Superior temporal gyrus (tissue), 1 donor: ENCODE measurements around the gene SH3RF3.

Source experiments
- DNase-seq: peaks from one replicate; pipeline ENCODE4 v3.0.0-alpha.2; 2016; ENCODE audit errors: extremely low spot score

Gene SH3RF3

DNA sequence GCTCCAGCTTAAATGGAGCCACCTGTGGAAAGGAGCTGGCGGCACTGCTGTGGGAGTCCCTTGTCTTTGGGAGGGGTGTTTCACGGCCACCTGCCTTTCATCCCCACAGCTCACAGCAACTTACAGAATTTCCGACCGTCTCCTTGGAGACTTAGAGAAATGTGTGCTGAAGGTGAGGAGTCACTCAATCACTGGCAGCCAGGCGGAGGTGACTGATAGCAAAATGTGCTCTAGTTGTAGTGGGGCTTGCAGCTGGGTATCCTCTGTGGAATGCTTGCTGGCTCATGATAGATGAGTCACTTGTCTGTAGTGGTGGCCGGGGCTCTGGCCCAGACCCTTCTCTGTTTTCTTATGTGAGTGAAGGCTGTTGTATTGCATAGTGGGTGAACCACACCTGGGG is 110.7 kb downstream of the SH3RF3 start:
- no peak for DNase-seq

DNA sequence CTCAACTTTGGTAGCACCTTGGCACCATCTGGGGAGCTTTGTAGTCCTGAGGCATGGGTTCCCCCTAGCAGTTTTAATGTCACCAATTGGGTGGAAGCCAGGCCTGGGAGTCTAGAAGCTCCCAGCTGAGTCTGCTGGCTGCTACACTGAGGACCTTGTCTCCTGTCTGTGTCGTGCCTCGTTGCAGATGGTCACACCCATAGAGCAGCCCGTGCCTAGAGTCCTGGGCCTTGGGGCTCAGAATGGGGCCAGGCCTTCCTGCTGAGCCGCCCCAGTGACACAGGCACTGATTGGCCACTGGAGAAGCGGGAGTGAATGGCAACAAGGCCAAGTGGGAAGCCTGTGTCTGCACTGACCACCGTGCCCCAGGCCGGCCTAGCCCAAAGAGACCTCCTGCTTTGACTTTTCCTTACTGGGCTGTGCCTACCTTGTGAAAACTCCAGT is 113.2 kb downstream of the SH3RF3 start:
- no peak for DNase-seq

DNA sequence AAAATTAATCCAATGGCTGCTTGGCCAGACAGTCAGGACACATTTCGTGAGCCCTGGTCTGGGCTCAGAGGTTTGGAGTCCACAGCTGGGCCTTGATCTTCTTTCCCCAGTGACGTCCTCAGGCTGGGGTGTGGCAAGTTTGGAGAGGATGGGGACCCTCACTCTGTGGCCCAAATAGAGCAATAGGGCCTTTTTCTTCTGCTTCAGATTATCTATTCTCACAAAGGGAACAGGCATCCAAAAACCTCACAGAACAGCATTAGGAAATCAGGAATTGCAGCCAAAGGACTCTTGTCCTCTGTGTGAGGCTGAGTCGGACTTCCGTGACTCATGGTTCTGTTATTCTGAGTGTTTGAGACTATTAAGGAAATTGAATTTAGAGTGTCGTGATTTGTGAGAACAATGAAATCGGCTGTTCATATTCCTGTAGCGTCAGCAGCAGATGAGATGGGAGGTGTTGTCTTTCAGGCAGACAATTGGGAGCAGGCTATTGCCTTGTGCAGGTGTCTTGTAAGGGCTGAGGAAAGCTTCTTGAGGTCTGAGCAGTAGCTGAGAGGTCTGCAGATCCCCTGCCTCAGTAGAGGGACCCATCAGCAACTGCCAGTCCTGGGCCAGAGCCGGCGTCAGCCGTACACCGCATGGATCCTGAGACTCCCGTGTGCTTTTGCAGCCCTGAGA is 113.8 kb downstream of the SH3RF3 start:
- no peak for DNase-seq

DNA sequence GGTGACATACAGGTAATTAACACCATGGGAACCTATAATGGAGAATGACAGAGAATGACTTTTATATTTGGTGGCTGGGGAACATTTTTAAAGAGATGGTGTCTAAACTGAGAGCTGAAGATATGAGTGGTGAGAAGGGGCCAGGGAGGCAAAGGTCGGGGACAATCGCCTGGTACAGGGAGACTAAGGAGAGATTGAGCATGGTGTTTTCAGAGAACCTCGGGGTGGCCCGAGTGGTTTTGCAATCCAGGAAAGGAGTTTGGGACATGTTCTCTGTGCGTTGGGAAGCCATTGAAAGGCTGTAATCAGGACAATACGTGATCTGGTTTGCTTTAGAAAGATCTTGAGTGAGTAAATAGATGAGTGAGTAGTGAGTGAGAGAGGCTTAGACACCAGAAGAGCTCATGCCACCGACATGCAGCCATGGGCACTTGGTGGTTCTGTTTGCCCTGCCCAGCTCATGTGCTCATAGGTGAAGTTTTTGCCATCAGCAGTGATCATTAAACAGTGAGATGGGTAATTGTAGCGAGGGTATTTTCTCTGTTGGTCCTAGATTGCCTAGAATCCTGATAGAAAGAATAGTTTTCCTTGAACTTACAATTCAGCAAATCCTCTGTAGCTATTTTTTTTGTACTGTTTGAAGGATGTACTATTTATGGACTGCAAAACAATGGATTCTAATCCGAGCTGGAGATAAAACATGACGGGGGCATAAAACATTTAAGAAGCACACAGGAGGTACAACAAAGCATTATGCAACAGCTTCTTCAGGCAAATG is 114.7 kb downstream of the SH3RF3 start:
- DNase-seq, result no peak

DNA sequence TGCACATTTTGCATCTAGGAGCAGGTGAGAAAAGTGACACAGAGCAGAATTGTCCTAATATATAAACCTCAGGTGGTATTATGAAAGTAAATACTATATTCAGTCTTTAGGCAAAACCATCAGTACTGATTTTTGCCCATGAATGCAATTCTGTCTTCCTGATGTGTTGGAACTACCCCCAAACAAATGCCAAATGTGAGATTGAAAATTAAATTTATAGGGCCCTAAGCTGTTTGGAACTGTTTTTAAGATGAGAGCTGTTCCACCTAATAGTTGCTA is 115.2 kb downstream of the SH3RF3 start:
- DNase-seq, result no peak

DNA sequence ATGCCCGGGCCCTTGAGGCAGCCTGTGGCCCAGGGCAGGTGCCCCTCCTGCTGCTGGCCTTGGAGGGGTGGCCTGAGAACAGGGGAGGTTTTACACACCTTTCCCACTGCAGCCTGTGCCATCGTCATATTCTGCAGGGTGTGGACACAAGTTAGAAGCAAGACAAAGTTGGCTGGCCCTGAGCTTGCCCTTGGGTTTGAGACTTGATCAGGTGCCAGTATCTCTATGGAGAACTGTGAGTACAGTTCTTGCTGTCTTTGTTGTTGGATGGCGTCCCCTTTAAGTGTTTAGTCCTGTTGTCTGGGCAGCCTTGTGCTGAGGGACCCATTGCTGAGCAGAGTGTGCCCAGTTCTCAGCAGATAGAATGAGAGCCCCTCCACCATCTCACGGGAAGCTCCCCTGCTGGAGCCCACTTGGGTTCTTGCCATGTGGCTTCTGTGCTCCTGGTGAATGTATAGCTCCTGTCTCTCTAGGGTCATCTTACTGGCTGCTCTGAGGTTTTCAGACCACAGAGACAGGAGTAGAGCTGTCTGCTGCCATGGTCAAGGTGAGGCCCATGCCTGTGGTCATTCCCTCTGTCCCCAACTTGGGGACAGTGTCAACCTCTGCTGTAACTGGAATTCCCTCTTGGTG is 115.9 kb downstream of the SH3RF3 start:
- DNase-seq, result no peak

DNA sequence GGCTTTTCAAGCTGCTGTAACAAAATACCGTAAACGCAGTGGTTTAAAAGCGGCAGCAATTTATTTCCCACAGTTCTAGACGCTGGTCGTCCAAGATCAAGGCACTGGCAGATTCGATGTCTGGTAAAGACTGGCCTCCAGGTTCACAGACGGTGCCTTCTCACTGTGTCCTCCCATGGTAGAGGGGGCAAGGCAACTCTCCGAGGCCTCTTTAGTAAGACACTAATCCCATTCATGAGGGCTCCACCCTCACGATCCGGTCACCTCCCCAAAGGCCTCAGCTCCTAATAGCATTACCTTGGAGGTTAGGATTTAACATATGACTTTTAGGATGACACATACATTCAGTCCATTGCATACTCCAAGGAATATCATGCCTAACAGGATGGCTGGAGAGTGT is 117.2 kb downstream of the SH3RF3 start:
- DNase-seq, result no peak

DNA sequence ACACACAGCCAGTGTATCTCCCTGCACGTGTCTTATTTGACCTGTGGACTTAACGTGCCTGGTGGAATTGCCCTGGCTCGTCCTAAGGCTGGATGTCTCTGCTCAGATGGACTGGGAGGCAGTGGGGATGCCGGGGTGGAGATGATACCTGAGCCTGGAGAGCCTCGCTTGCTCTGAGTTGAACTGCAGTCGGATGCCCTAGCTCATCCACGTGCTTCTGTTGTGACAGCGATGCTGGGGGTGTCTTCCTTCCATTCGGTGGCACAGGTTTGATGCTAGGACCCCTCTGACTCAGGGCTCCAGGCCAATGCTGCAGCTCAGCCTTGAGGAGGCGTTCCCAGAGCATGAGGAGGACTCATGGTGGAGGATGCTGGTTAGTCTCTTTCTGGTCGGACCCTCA is 117.6 kb downstream of the SH3RF3 start:
- DNase-seq, result no peak

DNA sequence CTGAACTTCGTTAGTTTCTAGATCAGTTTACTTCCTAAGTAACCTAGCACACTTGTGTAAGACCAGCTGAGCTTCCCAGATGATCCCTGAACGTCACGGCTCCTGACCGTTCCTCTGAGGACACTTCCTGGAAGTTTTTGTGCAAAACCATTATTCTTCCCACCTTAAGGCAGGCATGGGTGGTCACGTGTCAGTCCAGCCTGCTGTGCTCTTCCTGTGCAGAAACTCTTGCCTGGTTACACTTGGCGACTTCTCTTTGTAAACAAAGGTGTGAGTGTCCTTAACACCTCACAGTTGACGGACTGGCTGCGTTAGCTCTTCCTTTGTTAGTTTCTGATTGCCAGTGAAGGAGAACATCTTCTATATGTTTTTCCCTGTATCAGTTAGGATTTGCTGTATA is 118.3 kb downstream of the SH3RF3 start:
- no peak for DNase-seq

DNA sequence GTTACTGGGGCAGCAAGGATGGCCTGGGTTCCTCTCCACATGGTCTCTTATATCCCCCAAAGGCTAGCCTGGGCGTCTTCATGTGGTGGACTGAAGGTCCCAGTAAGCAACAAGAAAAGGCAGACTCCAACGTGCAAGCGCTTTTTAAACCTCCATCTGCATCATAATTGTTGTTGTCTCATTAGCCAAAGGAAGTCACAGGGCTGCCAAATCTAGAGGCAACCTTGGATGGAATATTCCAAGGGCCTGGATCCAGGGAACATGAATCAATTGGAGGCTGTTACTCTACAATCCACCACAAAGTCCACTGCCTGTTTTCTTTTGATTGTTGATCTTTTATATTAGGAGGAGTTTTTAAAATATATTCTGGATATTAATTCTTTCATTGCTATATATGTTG is 118.8 kb downstream of the SH3RF3 start:
- no peak for DNase-seq

DNA sequence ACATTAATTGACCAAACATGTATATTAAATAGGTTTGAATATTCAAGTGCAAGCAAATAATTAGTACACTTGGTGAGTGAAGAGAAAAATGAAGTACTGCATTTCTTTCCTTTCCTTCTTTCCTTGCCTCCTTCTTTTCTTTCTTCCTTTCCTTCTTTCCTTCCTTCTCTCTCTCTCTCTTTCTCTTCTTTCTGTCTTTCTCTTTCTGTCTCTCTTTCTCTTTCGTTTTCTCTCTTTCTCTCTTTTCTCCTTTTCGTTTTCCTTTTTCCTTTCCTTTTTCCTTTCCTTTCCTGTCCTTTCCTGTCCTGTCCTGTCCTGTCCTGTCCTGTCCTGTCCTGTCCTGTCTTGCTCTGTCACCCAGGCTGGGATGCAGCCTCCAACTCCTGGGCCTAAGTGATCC is 119.6 kb downstream of the SH3RF3 start:
- DNase-seq, result no peak

DNA sequence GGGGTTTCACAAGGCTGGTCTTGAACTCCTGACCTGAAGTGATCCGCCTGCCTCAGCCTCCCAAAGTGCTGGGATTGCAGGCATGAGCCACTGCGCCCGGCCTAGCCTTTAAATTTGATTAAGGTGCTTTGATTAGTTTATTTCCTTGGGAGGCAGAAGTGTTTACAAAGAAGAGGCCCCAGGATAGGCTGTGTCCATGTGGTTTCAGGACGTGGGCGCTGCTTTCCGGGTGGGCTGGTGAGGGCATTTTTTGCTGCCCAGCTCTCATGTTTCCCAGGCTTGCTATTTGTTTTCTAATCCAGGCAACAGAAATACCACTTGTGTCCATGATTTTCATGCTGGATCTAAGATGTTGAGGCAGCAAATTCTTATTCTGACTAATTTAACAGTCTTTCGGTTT is 124.2 kb downstream of the SH3RF3 start:
- DNase-seq, result no peak

DNA sequence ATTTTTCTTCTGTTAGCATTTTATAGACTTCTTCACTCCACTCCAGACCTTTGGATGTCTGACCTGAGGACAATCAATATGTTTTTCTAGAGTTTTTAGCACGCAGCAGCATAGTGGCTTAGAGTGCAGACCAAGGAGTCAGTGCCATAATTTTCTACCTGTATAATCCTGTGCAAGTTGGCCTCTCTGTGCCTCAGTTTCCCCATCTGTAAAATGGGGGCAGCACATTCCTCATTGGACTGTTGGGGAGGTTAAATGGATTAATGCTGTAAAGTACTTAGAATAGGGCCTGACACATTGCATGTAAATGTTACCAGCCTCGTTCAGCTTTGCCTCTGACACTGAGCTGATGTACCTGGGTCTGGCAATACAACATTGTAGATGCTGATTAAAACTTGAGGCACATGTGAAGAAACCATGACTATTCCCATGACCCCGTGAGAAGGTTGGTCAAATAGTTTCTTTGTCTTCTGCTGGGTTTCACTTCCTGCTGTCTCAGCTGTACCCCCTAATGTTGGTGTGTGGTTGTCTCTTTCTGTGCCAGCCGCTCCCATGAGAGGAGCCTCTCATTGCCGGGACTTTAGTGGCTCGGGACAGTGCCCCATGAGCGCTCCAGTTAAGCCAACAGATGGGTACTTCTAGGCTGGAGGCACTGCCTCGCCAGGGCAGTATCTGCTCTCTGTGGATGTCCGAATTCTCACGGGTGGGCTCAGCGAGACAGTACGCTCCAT is 125.3 kb downstream of the SH3RF3 start:
- no peak for DNase-seq

DNA sequence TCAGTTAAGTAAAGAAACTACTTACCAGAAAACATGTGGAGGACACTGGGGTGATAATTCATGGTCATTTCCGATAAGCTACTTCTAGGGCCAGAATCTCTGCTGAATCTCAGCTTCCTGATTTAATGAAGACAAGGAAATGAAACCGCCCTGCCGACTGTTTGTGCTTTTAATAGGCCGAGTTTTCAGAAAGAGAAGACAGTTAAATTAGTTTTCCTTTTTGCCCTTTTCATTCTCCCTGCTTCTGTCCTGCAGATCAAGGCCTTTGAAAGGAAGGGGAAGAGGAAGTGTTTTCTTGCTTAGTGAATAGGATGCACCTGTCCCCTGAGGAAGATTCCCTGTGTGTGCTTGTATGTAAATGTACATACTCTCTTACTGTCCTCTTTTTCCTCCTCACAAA is 126.6 kb downstream of the SH3RF3 start:
- no peak for DNase-seq

DNA sequence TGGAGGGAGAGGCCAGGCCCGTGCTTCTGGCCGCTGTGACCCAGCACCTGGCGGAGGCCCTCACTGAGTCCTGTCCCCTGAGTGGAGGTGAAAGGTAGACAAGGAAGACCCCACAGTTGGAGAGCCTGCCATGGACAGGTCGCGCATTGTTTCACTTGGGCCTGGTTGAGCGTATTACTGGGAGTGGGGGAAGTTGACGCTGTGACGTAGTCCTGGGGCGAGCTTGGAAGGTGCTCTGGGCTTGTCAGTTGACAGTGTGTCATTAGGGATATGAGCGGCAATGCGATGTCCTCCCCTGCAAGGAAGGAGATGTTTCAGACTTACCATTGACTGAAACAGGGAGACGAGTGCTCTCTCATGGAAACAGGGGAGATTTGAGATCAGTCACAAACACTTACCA is 127.1 kb downstream of the SH3RF3 start:
- DNase-seq, result no peak

DNA sequence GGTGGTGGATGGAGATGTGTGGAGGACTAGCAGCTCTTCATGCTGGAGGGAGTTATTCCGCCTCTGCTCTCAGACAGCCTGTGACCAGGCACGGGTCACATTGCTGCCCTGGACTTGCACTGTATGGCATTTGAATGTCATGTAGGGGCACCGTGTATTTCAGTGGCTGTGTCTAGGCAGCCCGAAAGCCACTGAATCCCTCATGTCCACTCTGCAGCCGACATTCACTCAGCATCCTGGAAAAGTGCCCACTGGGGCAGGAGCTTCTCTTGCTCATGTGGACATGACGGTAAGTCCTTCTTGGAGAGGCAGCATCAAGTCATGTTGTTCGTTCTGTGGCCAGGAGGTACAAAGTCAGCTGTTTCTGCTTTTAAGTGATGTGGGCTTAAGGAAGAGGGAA is 127.9 kb downstream of the SH3RF3 start:
- DNase-seq, result no peak

DNA sequence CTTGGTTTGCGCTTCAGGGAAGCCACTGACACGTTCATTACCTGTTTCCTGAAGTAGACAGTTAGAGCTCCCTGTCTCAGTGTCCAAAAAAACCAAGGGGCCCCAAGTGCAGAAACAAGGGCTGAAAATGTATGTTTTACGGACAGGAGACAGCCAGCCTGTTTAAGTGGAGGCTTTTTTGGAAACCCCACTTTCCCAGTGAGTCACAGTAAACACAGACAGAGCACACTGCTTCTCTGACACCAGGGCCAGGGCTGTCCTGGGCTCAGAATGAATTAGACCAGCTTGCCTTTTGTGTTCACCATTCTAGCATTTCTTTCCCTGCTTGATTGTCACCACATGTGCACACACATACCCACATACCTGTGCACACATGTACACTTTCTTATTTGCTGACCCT is 128.6 kb downstream of the SH3RF3 start:
- no peak for DNase-seq

DNA sequence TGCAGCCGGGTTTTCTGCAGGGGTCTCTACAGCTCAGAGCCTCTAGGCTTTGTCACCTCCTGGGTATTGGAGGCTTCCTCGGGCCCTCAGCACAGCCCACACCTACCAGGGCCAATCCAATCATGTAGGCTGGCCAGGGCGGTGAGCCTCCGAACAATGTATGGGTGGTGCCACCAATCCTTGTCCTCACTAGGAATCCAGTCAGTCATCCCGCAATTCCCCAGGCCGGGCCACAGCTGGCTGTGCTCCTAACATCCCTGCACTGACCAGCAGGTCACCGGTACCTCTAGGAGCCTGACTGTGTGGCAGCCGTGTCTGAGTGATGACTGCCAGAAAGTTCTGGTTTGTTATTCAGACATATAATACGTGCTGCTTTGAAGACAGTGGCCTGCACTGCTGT is 129.4 kb downstream of the SH3RF3 start:
- DNase-seq, result no peak

DNA sequence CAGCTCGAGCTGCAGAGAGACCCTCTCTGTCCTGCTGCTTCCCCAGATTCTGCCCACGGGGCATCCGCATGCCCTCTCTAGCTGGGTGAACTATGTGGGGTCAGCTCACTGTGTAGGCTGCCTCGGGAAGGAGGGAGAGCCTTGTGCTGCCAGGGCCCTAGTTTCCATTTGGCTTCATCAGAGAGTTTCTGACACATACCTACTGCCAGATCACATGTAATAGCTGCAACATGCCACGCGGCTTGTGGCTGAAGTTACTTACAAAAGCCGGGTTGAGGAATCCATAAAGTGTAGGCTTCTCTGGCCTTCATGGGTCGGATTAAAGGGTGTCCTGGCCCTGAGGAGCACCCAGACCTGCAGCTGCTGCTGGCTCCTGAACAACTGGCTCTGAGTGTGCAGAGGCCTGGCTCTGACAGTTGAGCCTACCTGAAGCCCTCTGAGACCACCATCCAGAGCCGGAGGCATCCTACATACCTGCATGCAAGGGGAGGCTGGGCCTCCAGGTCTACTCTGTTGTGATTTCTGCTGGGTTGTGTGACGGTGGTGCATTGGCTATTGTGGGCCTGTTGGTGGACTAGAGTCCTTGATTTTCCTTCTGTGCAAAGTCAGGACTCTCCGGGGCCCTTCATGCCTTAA is 130.0 kb downstream of the SH3RF3 start:
- no peak for DNase-seq

DNA sequence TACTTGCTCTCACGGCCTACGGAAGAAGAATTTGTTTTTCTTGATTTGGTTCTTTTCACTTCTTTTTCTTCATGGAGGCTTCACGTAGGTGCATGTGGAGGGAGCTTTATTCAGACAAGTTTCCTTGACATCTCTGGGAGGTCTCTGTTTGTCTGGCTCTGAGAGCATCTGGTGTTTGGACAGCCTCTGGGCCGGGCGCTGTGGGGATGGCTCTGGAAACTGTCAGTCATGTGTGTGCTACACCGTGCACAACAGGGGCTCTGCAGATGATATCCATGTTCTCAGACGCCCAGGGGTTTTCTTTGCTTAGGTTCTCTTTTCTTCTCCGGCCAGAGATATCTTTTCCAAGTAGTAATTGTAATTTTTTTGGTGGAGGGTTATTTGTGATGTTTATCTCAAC is 130.7 kb downstream of the SH3RF3 start:
- no peak for DNase-seq

DNA sequence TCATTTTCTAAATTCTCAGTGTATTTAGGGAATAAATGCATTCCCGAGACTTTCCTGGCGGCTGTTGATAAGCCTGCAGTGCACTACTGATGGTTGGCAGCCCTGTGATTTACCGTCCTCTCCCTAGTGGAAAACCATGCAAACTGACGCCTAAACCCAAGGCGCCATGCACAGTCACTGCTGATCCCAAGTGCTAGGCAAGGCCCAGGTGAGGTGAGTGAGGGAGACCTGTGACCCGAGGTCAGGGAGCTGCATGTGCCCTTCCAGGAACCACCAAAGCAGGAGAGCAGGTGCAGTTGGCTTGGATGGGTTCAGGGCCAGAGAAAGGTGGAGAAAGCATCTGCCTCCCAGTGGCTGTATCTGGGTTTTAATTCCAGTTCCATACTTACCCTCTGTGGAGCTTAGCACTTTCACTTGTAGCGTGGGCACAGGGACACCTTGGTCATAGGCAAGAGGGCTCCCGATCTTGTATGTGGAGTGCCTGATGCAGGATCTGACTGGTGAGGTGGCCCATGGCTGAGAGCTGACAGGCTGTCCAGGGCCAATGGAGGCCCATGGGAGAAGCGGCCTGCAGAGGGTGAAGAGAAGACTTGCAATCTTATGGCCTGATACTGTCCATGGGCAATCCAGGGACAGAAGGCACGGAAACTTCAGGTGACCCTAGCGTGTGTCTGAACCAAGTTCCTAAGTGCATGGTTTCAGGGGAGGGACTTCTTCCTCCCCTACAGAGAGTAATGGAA is 131.3 kb downstream of the SH3RF3 start:
- no peak for DNase-seq
